Endothelial cell of umbilical vein (primary cell): Measurements from ENCODE around the gene LARP1.
"Not testable (repeated sequence)": the region's sequence is repeated elsewhere in the genome, so short reads cannot be mapped to it uniquely, and the experiment has no call there.

Source experiments
- CTCF ChIP-seq, 2 donors: IDR thresholded peaks; 1 replicate in 1 of 2; 2 replicates in 1 of 2; pipeline ENCODE4 v1.5.1; 2011; ENCODE audit warnings: low read length in 2 of 2, mild to moderate bottlenecking in 2 of 2, moderate library complexity in 2 of 2, control low read depth in 1 of 2, inconsistent platforms in 1 of 2, low read depth in 1 of 2; ENCODE audit not compliant: insufficient read depth in 1 of 2; ENCODE audit errors: extremely low read depth in 1 of 2
- EZH2 ChIP-seq: IDR thresholded peaks from 2 replicates; pipeline ENCODE4 v1.6.1; 2012; ENCODE audit warnings: borderline replicate concordance, low read depth, mild to moderate bottlenecking, moderate library complexity, low read length, inconsistent platforms; ENCODE audit not compliant: severe bottlenecking
- FOS ChIP-seq: IDR thresholded peaks from 2 replicates; pipeline ENCODE4 v1.6.1; 2011; ENCODE audit warnings: mild to moderate bottlenecking, low read length, moderate library complexity, borderline replicate concordance; ENCODE audit not compliant: insufficient read depth
- GATA2 ChIP-seq: IDR thresholded peaks from 2 replicates; pipeline ENCODE4 v1.7.0; 2011; ENCODE audit warnings: low read depth, mild to moderate bottlenecking, moderate library complexity, mixed read lengths, low read length; ENCODE audit not compliant: insufficient read length, insufficient read depth
- JUN ChIP-seq: IDR thresholded peaks from 2 replicates; pipeline ENCODE4 v1.6.1; 2011; ENCODE audit warnings: borderline replicate concordance, low read depth; ENCODE audit not compliant: insufficient read length, insufficient read depth
- MAX ChIP-seq: IDR thresholded peaks from 2 replicates; pipeline ENCODE4 v1.6.1; 2011; ENCODE audit not compliant: insufficient read depth, insufficient read length
- MYC ChIP-seq: IDR thresholded peaks from one replicate; pipeline ENCODE4 v1.6.1; 2011; ENCODE audit warnings: mild to moderate bottlenecking, low read depth, low read length
- POLR2A ChIP-seq: IDR thresholded peaks from 2 replicates; pipeline ENCODE4 v1.6.1; 2012; ENCODE audit warnings: low read depth, mild to moderate bottlenecking, control low read depth, low read length
- POLR2AphosphoS5 ChIP-seq: IDR thresholded peaks from 2 replicates; pipeline ENCODE4 v1.6.1; 2012; ENCODE audit warnings: low read depth, mild to moderate bottlenecking, control low read depth, low read length, moderate library complexity; ENCODE audit not compliant: insufficient read depth

GRCh38 chr5:154759868-154760267, 4.7 kb downstream of the LARP1 start:
- TF ChIP-seq CTCF (IDR thresholded peaks at IDR 0.05; ENCODE audit: extremely low read depth in 1 of 2, insufficient read depth in 1 of 2, low read depth in 1 of 2, low read length in 2 of 2); JUN; EZH2; POLR2A; MYC; MAX; POLR2AphosphoS5; GATA2; FOS: not testable (repeated sequence)
